Liver (tissue), 9 donors: ENCODE data around the gene VSNL1. TPM values are rescaled to one million over a fixed set of nuclear protein-coding genes. Genes with fewer than 3 reads are reported as not detected.

Experiments used
- DNase-seq: peaks from one replicate; pipeline ENCODE4 v3.0.0-alpha.2; 2017; ENCODE audit warnings: low spot score
- H3K27ac ChIP-seq, 2 donors: one replicate each; pipeline ENCODE4 v1.7.0; 2013; ENCODE audit warnings: inconsistent platforms in 2 of 2, low read length in 2 of 2, control low read depth in 1 of 2, low read depth in 1 of 2, mild to moderate bottlenecking in 1 of 2
- H3K27me3 ChIP-seq, 4 donors: one replicate each; pipeline versions ENCODE4 v1.6.1 to v1.7.0; 2013; ENCODE audit warnings: low read length in 3 of 4, inconsistent platforms in 1 of 4, mild to moderate bottlenecking in 1 of 4, moderate library complexity in 1 of 4; ENCODE audit not compliant: control insufficient read depth in 4 of 4, insufficient read depth in 4 of 4
- H3K36me3 ChIP-seq, 4 donors: one replicate each; pipeline versions ENCODE4 v1.6.1 to v1.7.0; 2013; ENCODE audit warnings: low read length in 3 of 4, mild to moderate bottlenecking in 3 of 4, low read depth in 1 of 4, moderate library complexity in 1 of 4; ENCODE audit not compliant: control insufficient read depth in 4 of 4, insufficient read depth in 3 of 4
- H3K4me1 ChIP-seq, 4 donors: one replicate each; pipeline versions ENCODE4 v1.6.1 to v1.7.0; 2013; ENCODE audit warnings: low read length in 3 of 4, mild to moderate bottlenecking in 3 of 4, moderate library complexity in 1 of 4; ENCODE audit not compliant: control insufficient read depth in 4 of 4, insufficient read depth in 4 of 4
- H3K4me3 ChIP-seq, 3 donors: one replicate each; pipeline versions ENCODE4 v1.6.1 to v1.7.0; 2013; ENCODE audit warnings: low read length in 3 of 3, control low read depth in 1 of 3, low read depth in 1 of 3, mild to moderate bottlenecking in 1 of 3
- H3K9ac ChIP-seq, 2 donors: one replicate each; pipeline ENCODE4 v1.7.0; 2013; ENCODE audit warnings: low read length in 2 of 2, mild to moderate bottlenecking in 2 of 2, moderate library complexity in 2 of 2, control low read depth in 1 of 2, low read depth in 1 of 2
- H3K9me3 ChIP-seq, 4 donors: one replicate each; pipeline versions ENCODE4 v1.6.1 to v1.7.0; 2013; ENCODE audit warnings: low read length in 3 of 4; ENCODE audit not compliant: control insufficient read depth in 4 of 4
- EGR1 ChIP-seq, 2 donors: IDR thresholded peaks; 2 replicates each; pipeline ENCODE4 v1.6.1; 2016 to 2018; ENCODE audit warnings: antibody characterized with exemption in 2 of 2, low read depth in 2 of 2
- FOXA1 ChIP-seq: IDR thresholded peaks from 2 replicates; pipeline ENCODE4 v1.6.1; 2016; ENCODE audit warnings: antibody characterized with exemption
- FOXA2 ChIP-seq: IDR thresholded peaks from 2 replicates; pipeline ENCODE4 v1.6.1; 2016; ENCODE audit warnings: antibody characterized with exemption
- GABPA ChIP-seq, 2 donors: IDR thresholded peaks in 1 of 2; conservative IDR thresholded peaks in 1 of 2; 2 replicates each; pipeline ENCODE4 v1.6.1; 2016; ENCODE audit warnings: antibody characterized with exemption in 2 of 2, mild to moderate bottlenecking in 1 of 2, moderate library complexity in 1 of 2
- HNF4A ChIP-seq, 2 donors: conservative IDR thresholded peaks; 2 replicates each; pipeline ENCODE4 v1.6.1; 2016; ENCODE audit warnings: antibody characterized with exemption in 2 of 2, mild to moderate bottlenecking in 2 of 2
- HNF4G ChIP-seq: IDR thresholded peaks from 2 replicates; pipeline ENCODE4 v1.6.1; 2016; ENCODE audit warnings: antibody characterized with exemption
- JUND ChIP-seq, 2 donors: IDR thresholded peaks; 2 replicates each; pipeline ENCODE4 v1.6.1; 2016; ENCODE audit warnings: antibody characterized with exemption in 2 of 2
- MAX ChIP-seq: IDR thresholded peaks from 2 replicates; pipeline ENCODE4 v1.6.1; 2016; ENCODE audit warnings: antibody characterized with exemption
- NR2F2 ChIP-seq: IDR thresholded peaks from 2 replicates; pipeline ENCODE4 v1.6.1; 2016; ENCODE audit warnings: antibody characterized with exemption
- RXRA ChIP-seq, 2 donors: IDR thresholded peaks; 2 replicates each; pipeline ENCODE4 v1.6.1; 2017 to 2018; ENCODE audit warnings: antibody characterized with exemption in 2 of 2, mild to moderate bottlenecking in 1 of 2
- SP1 ChIP-seq: IDR thresholded peaks from 2 replicates; pipeline ENCODE4 v1.6.1; 2018; ENCODE audit warnings: antibody characterized with exemption, mild to moderate bottlenecking
- TAF1 ChIP-seq: conservative IDR thresholded peaks from 2 replicates; pipeline ENCODE4 v1.6.1; 2016; ENCODE audit warnings: antibody characterized with exemption, mild to moderate bottlenecking
- YY1 ChIP-seq: IDR thresholded peaks from 2 replicates; pipeline ENCODE4 v1.6.1; 2016; ENCODE audit warnings: antibody characterized with exemption, mild to moderate bottlenecking
- ZBTB33 ChIP-seq: IDR thresholded peaks from 2 replicates; pipeline ENCODE4 v1.6.1; 2016; ENCODE audit warnings: antibody characterized with exemption
- WGBS: extraction: QIAGEN DNeasy Blood & Tissue Kit; methylation state at CpG from one replicate; pipeline ENCODE4 v1.1.7; 2013; 5-methylcytosine and 5-hydroxymethylcytosine counted together
- polyA plus RNA-seq, 2 donors: library from polyadenylated mRNA; stranded (reverse) in 1 of 2; unstranded in 1 of 2; fragments of 200-250 nt in 1 of 2; fragments of >200 nt in 1 of 2; fragmentation: Nextera tagmentation in 1 of 2; extraction: Ambion mirVana in 1 of 2; gene quantifications; one replicate each; pipeline versions ENCODE4 v1.2.1 to v1.2.3, GENCODE V29; 2013 to 2015
- total RNA-seq, 2 donors: library from RNA; depleted of rRNA; stranded (reverse); fragments of >200 nt; gene quantifications; one replicate each; pipeline ENCODE4 v1.2.3, GENCODE V29; 2014
- TF ChIP-seq, protein P1 (sequence below): IDR thresholded peaks from 2 replicates; pipeline ENCODE4 v1.6.1; 2016; ENCODE audit warnings: antibody characterized with exemption
- TF ChIP-seq, protein P2 (sequence below): IDR thresholded peaks from 2 replicates; pipeline ENCODE4 v1.6.1; 2016; ENCODE audit warnings: antibody characterized with exemption, mild to moderate bottlenecking
- TF ChIP-seq, protein P3 (sequence below): fragments of 150-350 bp; IDR thresholded peaks from 2 replicates; pipeline ENCODE4 v1.5.1; 2017; ENCODE audit warnings: improper control_type of control experiment, low read depth, low read length; ENCODE audit not compliant: missing input control
- donor health status: healthy.
- donor health status: healthy.
- donor health status: healthy.
- donor health status: healthy.
- donor health status: healthy.

The VSNL1 gene
- total and polyA plus RNA-seq, 4 donors, result 2.2 to 32.9 (median 6.3) TPM

- TF ChIP-seq ZBTB33 (no peak), HNF4A (conservative IDR thresholded peaks at IDR 0.05) (no peak), JUND (IDR thresholded peaks at IDR 0.05) (no peak), RXRA (IDR thresholded peaks at IDR 0.05) (no peak), HNF4G (no peak), EGR1 (IDR thresholded peaks at IDR 0.05; ENCODE audit: low read depth in 2 of 2) (no peak), FOXA2 (no peak), YY1 (no peak)
- TF ChIP-seq, protein P1, sequence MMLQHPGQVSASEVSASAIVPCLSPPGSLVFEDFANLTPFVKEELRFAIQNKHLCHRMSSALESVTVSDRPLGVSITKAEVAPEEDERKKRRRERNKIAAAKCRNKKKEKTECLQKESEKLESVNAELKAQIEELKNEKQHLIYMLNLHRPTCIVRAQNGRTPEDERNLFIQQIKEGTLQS, result no peak
- TF ChIP-seq, protein P2, sequence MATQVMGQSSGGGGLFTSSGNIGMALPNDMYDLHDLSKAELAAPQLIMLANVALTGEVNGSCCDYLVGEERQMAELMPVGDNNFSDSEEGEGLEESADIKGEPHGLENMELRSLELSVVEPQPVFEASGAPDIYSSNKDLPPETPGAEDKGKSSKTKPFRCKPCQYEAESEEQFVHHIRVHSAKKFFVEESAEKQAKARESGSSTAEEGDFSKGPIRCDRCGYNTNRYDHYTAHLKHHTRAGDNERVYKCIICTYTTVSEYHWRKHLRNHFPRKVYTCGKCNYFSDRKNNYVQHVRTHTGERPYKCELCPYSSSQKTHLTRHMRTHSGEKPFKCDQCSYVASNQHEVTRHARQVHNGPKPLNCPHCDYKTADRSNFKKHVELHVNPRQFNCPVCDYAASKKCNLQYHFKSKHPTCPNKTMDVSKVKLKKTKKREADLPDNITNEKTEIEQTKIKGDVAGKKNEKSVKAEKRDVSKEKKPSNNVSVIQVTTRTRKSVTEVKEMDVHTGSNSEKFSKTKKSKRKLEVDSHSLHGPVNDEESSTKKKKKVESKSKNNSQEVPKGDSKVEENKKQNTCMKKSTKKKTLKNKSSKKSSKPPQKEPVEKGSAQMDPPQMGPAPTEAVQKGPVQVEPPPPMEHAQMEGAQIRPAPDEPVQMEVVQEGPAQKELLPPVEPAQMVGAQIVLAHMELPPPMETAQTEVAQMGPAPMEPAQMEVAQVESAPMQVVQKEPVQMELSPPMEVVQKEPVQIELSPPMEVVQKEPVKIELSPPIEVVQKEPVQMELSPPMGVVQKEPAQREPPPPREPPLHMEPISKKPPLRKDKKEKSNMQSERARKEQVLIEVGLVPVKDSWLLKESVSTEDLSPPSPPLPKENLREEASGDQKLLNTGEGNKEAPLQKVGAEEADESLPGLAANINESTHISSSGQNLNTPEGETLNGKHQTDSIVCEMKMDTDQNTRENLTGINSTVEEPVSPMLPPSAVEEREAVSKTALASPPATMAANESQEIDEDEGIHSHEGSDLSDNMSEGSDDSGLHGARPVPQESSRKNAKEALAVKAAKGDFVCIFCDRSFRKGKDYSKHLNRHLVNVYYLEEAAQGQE, result no peak
- no peak overlapping the region for H3K4me3 ChIP-seq
- H3K9me3 ChIP-seq, result no peaks in the 10 kb centered on the region
- no peaks in the 10 kb centered on the region for H3K27me3 ChIP-seq
- H3K36me3 ChIP-seq, result no peaks in the 10 kb centered on the region
- no peaks in the 10 kb centered on the region for H3K4me1 ChIP-seq
- 94% methylated on average over 4 of the region's 4 CpGs for WGBS
- no peak for DNase-seq
- no peak overlapping the region for H3K27ac ChIP-seq
- no peak overlapping the region for H3K9ac ChIP-seq
These were observed 73.9 kb downstream of the VSNL1 start for GRCh38 chr2:17614174-17614930.

DNA sequence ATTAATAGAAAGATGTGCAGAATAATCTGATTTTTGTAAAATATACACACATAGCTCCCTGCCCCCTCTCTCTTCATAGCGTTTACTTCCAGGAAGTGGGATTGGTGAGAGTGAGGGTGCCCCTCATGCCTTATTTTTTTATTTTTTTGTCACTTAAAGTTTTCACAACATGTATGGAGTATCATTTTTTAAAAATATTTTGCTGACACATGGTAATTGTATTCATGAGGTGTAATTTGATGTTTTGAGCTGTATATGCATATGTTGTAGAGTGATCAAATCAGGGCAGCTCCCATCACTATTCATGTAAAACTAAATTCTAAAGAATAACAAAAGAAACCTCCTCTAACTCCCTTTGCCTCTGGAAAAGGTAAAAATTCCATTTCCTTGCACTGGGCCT is 74.7 kb downstream of the VSNL1 start:
- H3K27ac ChIP-seq, result no peak overlapping the region
- H3K4me3 ChIP-seq, result no peak overlapping the region
- H3K4me1 ChIP-seq, result no peaks in the 10 kb centered on the region
- H3K36me3 ChIP-seq, result no peaks in the 10 kb centered on the region
- 81% methylated on average over 1 of the region's 1 CpG for WGBS
- DNase-seq, result no peak
- H3K27me3 ChIP-seq, result no peaks in the 10 kb centered on the region
- TF ChIP-seq FOXA1 (no peak), MAX (no peak), RXRA (IDR thresholded peaks at IDR 0.05) (no peak), NR2F2 (no peak), HNF4G (no peak), GABPA (IDR thresholded peaks at IDR 0.05 in 1 of 2, conservative IDR thresholded peaks at IDR 0.05 in 1 of 2) (no peak), JUND (IDR thresholded peaks at IDR 0.05) (no peak), TAF1 (no peak), SP1 (no peak)
- TF ChIP-seq, protein P1, result no peak
- TF ChIP-seq, protein P3, sequence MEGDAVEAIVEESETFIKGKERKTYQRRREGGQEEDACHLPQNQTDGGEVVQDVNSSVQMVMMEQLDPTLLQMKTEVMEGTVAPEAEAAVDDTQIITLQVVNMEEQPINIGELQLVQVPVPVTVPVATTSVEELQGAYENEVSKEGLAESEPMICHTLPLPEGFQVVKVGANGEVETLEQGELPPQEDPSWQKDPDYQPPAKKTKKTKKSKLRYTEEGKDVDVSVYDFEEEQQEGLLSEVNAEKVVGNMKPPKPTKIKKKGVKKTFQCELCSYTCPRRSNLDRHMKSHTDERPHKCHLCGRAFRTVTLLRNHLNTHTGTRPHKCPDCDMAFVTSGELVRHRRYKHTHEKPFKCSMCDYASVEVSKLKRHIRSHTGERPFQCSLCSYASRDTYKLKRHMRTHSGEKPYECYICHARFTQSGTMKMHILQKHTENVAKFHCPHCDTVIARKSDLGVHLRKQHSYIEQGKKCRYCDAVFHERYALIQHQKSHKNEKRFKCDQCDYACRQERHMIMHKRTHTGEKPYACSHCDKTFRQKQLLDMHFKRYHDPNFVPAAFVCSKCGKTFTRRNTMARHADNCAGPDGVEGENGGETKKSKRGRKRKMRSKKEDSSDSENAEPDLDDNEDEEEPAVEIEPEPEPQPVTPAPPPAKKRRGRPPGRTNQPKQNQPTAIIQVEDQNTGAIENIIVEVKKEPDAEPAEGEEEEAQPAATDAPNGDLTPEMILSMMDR, result no peak
- TF ChIP-seq, protein P2, result no peak
- H3K9ac ChIP-seq, result no peak overlapping the region
- no peaks in the 10 kb centered on the region for H3K9me3 ChIP-seq
